ENCODE measurements around the gene EIF4A3.

EIF4A3 gene

DNA sequence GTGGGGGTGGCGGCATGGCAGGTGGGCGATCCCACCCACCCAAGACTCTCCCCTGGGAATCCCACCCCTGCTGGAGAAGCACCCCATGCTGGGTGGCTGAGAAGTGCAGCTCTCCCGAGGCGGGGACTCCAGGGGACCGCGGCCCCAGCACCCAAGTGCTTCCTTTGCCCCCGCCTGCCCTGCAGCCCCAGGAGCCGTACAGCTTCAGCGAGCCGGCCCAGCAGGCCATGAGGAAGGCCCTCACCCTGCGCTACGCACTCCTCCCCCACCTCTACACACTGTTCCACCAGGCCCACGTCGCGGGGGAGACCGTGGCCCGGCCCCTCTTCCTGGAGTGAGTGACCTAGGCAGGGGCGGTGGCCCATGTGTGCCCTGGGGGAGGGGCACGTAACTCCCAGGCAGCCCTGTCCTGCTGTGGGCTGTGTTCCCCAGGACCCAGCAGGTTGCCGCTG, 33.9 kb downstream of the EIF4A3 start:
- no peak for DNase-seq (ENCODE audit: low read depth in 2 of 2)

DNA sequence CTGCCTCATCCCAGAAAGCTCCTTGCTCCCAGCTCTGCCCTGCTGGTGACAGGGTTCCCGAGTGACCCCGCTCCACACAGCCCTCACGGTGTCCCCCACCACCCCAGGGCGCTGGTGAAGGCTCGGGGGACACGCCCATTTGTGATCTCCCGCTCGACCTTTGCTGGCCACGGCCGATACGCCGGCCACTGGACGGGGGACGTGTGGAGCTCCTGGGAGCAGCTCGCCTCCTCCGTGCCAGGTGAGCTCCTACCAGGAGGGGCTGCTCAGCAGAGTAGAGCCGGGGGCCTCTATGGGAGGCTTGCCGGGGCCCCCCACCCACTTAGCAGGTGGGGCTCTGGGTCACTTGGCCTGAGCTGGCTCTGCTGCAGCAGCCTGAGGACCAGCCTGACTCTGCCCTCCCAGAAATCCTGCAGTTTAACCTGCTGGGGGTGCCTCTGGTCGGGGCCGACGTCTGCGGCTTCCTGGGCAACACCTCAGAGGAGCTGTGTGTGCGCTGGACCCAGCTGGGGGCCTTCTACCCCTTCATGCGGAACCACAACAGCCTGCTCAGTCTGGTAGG, 34.4 kb downstream of the EIF4A3 start:
- no peak for DNase-seq (ENCODE audit: low read depth in 2 of 2)

DNA sequence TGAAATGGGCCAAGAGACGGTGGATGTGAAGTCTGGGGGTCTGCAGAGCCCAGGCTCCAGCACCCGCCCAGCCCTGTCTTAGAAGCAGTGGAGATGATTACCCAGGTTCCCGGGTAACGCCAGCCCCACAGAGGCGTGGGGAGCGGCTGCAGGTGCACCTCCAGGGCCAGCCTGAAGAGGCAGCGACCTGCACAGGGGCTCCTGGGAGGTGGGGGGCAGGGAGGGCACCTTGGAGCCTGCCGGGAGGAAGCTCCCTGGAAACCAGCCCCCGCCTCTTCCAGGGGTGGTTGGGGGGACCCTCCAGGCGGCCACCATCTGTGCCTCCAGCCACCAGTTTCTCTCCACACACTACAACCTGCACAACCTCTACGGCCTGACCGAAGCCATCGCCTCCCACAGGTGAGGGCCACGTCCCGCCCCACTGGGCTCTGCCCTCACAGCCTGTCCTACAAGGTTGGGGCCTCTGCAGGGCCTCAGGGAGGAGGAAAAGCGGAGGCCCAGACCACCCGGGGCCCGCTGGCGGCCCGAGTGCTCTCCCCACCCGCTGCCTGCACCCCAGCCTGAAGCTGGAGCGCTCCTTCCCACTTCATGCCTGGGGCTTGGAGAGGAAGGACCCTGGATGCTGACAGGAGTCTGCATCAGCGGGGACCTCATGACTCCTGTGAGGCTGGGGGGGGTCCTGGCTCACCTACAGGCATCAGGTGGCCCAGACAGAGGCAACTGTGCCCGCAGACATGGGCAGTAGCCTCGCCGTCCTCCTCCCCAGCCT, 35.0 kb downstream of the EIF4A3 start:
- DNase-seq (ENCODE audit: low read depth in 2 of 2): no peak

DNA sequence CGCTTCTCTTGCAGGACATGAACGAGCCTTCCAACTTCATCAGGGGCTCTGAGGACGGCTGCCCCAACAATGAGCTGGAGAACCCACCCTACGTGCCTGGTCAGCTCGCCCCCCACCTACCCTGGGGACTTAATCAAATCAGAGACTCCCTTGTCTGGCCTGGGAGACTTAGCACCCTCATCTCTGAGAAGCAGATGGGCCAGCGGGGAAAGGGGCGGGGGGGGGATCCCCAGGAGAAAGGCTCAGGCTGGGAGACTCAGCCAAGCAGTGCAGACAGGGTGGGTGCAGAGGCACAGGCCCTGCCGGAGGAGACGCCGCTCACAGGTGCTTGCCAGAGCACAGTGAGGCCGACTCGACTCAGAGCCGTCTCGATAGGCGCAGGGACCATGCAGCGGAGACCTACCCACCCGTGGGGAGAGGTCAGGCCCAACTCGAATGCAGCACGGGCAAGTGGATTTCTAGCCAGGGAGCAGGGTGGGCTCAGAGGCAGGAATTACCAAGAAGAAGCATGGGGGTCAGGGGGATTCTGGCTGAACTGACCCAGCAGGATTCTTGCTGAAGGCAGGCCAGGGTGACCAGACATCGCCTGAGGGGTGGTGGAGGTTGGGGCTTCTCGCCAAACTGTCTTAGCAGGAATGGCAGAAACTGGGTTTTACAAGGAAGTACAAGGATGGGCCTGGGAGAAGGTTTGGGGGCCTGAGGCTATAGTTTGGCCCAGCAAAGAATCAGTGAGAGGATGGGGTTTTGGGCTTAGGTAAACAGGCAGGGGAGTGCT, 35.8 kb downstream of the EIF4A3 start:
- no peak for DNase-seq (ENCODE audit: low read depth in 2 of 2)

DNA sequence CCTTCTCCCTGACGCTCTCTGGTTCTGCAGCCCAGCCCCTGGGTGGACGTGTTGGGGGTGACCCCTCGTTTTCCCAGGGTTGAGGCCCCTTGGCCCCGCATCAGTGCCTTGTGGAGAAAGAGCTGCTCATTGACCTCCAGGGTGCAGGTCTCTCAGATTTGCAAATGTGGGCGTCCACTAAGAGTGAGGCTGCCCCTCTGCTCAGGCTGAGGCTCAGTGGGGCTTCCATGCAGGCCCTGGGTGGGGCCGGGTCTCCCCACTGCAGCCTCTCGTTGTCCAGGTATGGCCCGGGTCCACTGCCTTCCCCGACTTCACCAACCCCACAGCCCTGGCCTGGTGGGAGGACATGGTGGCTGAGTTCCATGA, 36.5 kb downstream of the EIF4A3 start:
- DNase-seq (ENCODE audit: low read depth in 2 of 2): no peak

DNA sequence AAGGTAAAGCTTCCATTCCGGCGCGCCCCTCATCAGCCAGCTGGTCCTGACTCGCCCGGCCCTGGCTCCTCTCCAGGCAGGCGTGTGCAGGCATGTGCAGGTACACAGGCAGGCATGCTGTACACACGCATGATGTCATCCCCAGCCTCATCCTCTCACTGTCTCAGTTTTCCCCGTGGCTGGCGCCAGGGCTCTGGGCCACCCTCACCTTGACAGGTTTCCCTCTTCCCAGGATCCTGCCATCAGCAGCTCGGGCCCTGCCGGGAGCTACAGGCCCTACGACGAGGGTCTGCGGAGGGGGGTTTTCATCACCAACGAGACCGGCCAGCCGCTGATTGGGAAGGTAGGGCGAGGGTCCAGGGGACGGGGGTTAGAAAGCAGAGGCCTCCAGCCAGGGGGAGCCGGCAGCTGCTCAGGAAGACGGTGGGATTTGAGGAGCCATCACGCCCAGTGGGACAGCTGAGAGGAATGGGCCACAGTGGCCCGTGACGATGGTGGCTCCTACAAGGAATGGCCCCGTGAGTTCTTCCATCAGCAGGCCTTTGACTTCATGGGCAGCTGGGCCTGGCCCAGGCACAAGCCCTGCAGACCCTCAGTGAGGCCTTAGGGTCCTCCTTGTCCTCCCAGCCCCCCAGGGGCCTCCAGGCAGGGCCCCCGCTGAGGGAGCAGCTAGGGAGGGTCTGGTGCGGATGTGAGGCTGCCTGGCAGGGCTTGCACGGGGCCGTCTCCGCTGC, 37.0 kb downstream of the EIF4A3 start:
- DNase-seq (ENCODE audit: low read depth in 2 of 2): no peak

DNA sequence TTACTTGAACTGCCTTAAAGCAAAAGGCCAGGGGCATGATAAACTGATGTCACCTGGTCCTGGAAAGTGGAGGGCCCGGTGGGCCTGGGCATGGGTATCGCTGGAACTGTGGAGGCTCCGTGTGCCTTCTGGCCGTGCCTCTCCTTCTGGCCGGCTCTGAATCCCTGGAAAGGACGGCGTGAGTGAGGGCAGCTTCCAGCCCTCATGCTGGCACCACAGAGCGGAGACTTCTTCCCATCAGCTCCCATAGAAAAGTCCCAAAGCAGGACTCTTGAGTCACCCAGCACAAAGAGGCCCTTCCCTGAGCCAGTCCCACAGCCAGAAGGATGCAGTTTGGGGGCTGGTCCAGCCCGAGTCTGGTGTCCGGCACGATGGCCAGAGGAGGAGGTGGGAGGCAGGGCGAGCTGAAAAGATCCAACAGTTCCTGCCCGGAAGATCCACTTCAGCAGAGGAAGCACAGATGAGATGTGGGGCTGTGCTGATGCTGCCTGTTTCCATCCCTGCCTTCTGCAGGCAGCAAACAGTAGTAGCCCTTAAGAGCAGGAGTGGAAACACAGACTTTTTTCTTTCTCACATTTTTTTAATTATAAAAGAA, 37.8 kb downstream of the EIF4A3 start:
- DNase-seq (ENCODE audit: low read depth in 2 of 2): no peak

DNA sequence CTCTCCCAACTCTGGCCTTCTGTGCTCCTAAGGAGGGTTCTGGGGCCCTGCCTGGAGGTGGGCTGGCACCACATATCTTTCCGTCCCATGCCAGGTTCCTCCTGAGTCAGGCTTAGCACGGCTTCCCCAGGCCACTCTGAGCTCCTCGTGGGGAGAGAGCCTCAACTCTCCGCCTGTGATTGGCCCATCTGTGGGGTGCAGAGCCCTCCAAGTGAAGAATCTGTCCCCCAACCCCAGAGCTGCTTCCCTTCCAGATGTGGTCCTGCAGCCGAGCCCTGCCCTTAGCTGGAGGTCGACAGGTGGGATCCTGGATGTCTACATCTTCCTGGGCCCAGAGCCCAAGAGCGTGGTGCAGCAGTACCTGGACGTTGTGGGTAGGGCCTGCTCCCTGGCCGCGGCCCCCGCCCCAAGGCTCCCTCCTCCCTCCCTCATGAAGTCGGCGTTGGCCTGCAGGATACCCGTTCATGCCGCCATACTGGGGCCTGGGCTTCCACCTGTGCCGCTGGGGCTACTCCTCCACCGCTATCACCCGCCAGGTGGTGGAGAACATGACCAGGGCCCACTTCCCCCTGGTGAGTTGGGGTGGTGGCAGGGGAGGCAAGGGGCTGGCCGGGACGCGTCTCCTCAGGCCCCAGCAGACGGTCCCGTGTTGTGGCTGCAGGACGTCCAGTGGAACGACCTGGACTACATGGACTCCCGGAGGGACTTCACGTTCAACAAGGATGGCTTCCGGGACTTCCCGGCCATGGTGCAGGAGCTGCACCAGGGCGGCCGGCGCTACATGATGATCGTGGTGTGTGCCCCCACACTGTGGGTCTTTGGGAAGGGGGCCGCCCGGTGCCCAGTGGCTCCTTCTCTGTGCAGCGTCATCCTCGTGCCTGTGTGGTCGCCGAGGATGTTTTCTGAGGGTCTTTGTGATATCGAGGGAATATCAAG, 38.6 kb downstream of the EIF4A3 start:
- DNase-seq (ENCODE audit: low read depth in 2 of 2): no peak

DNA sequence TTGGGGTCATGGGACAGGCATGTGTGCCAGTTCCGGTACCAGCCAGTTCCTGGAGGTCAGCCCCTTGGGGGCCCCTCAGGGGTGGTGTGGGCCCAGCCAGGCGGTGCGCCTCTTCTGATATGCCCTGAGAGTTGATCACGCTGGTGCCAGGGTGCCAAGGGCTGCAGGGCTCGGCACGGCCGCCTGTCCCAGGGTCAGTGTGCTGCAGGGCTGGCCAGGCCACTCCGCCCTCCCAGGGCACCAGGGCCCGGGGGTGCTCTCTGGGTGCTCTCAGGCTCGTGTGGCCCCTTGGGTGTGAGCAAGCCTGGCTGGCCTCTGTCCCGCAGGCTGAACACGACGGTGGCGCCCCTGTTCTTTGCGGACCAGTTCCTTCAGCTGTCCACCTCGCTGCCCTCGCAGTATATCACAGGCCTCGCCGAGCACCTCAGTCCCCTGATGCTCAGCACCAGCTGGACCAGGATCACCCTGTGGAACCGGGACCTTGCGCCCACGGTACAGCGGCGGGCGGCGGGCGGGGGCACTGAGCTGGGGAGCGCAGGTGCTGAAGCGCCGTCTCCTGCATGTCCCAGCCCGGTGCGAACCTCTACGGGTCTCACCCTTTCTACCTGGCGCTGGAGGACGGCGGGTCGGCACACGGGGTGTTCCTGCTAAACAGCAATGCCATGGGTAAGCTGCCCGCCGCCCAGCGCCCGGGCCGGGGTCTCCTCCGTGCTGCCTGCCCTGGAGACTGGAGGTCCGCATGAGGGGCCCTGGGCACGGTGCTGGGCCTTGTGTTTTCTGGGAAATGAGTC, 39.5 kb downstream of the EIF4A3 start:
- no peak for DNase-seq (ENCODE audit: low read depth in 2 of 2)

DNA sequence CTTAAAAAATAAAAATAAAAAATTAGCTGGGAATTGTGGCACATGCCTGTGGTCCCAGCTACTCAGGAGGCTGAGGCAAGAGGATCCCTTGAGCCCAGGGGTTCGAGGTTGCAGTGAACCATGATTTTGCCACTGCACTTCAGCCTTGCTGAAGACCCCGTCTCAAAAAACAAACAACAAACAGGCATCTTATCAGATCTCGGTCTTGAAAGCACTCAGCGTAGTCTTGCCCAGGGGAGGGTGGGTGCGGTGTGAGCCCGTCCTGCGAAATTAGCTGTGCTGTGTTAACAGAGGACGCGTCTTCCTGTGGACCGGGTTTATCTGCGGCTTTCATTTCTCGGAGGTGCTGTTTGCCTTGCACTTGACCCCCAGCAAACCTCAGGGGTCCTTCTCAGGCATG, 40.2 kb downstream of the EIF4A3 start:
- DNase-seq (ENCODE audit: low read depth in 2 of 2): no peak

DNA sequence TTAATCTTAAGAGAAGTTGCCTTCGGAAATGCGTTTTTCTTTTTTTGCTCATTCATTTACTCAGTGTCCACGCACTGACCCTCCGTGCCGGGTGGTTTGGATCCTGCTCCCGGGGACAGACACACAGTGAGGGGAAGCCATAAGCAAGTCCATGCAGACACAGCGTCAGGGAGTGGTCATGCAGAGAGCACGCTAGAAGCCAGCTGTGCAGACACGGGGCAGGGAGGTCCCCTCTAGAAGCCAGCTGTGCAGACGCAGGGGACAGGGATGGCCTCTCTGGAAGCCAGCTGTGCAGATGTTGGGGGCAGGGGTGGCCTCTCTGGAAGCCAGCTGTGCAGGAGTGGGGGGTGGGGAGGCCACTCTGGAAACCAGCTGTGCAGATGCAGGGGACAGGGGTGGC, 40.8 kb downstream of the EIF4A3 start:
- DNase-seq (ENCODE audit: low read depth in 2 of 2): no peak

DNA sequence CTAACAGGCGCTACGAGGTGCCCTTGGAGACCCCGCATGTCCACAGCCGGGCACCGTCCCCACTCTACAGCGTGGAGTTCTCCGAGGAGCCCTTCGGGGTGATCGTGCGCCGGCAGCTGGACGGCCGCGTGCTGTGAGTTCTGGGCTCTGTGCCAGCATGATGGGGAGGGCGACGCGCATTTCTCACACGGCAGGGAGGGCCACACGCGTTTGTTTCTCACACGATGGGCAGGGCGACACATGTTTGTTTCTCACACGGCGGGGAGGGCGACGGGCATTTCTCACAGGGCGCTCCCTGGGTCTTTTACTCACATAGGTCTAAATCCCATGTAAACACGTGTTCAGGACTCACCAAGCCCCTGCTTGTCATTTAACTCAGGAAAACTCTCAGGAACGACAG, 41.2 kb downstream of the EIF4A3 start:
- DNase-seq (ENCODE audit: low read depth in 2 of 2): no peak

DNA sequence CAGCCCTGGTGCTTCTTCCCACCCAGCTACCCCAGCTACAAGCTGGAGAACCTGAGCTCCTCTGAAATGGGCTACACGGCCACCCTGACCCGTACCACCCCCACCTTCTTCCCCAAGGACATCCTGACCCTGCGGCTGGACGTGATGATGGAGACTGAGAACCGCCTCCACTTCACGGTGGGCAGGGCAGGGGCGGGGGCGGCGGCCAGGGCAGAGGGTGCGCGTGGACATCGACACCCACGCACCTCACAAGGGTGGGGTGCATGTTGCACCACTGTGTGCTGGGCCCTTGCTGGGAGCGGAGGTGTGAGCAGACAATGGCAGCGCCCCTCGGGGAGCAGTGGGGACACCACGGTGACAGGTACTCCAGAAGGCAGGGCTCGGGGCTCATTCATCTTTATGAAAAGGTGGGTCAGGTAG, 42.0 kb downstream of the EIF4A3 start:
- no peak for DNase-seq (ENCODE audit: low read depth in 2 of 2)

DNA sequence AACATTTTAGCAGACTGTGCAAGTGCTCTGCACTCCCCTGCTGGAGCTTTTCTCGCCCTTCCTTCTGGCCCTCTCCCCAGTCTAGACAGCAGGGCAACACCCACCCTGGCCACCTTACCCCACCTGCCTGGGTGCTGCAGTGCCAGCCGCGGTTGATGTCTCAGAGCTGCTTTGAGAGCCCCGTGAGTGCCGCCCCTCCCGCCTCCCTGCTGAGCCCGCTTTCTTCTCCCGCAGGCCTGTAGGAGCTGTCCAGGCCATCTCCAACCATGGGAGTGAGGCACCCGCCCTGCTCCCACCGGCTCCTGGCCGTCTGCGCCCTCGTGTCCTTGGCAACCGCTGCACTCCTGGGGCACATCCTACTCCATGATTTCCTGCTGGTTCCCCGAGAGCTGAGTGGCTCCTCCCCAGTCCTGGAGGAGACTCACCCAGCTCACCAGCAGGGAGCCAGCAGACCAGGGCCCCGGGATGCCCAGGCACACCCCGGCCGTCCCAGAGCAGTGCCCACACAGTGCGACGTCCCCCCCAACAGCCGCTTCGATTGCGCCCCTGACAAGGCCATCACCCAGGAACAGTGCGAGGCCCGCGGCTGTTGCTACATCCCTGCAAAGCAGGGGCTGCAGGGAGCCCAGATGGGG, 42.5 kb downstream of the EIF4A3 start:
- DNase-seq (ENCODE audit: low read depth in 2 of 2): no peak

DNA sequence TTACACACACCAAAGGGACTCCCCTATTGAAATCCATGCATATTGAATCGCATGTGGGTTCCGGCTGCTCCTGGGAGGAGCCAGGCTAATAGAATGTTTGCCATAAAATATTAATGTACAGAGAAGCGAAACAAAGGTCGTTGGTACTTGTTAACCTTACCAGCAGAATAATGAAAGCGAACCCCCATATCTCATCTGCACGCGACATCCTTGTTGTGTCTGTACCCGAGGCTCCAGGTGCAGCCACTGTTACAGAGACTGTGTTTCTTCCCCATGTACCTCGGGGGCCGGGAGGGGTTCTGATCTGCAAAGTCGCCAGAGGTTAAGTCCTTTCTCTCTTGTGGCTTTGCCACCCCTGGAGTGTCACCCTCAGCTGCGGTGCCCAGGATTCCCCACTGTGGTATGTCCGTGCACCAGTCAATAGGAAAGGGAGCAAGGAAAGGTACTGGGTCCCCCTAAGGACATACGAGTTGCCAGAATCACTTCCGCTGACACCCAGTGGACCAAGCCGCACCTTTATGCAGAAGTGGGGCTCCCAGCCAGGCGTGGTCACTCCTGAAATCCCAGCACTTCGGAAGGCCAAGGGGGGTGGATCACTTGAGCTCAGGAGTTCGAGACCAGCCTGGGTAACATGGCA, 43.4 kb downstream of the EIF4A3 start:
- no peak for DNase-seq (ENCODE audit: low read depth in 2 of 2)

DNA sequence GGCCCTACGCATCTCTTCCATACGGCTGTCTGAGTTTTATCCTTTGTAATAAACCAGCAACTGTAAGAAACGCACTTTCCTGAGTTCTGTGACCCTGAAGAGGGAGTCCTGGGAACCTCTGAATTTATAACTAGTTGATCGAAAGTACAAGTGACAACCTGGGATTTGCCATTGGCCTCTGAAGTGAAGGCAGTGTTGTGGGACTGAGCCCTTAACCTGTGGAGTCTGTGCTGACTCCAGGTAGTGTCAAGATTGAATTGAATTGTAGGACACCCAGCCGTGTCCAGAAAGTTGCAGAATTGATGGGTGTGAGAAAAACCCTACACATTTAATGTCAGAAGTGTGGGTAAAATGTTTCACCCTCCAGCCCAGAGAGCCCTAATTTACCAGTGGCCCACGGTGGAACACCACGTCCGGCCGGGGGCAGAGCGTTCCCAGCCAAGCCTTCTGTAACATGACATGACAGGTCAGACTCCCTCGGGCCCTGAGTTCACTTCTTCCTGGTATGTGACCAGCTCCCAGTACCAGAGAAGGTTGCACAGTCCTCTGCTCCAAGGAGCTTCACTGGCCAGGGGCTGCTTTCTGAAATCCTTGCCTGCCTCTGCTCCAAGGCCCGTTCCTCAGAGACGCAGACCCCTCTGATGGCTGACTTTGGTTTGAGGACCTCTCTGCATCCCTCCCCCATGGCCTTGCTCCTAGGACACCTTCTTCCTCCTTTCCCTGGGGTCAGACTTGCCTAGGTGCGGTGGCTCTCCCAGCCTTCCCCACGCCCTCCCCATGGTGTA, 44.1 kb downstream of the EIF4A3 start:
- no peak for DNase-seq (ENCODE audit: low read depth in 2 of 2)

DNA sequence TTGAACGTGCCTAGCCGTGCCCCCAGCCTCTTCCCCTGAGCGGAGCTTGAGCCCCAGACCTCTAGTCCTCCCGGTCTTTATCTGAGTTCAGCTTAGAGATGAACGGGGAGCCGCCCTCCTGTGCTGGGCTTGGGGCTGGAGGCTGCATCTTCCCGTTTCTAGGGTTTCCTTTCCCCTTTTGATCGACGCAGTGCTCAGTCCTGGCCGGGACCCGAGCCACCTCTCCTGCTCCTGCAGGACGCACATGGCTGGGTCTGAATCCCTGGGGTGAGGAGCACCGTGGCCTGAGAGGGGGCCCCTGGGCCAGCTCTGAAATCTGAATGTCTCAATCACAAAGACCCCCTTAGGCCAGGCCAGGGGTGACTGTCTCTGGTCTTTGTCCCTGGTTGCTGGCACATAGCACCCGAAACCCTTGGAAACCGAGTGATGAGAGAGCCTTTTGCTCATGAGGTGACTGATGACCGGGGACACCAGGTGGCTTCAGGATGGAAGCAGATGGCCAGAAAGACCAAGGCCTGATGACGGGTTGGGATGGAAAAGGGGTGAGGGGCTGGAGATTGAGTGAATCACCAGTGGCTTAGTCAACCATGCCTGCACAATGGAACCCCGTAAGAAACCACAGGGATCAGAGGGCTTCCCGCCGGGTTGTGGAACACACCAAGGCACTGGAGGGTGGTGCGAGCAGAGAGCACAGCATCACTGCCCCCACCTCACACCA, 44.8 kb downstream of the EIF4A3 start:
- DNase-seq (ENCODE audit: low read depth in 2 of 2): no peak

All from stimulated activated CD8-positive, alpha-beta memory T cell treated with anti-CD3 and anti-CD28 coated beads, Interleukin-7, amount 100 ng/mL, for 1 hour (primary cell).